ENCODE results near the gene DCUN1D2. TPM values are rescaled to one million over a fixed set of nuclear protein-coding genes. Genes with fewer than 3 reads are reported as not detected.

The DCUN1D2 gene
- polyA plus RNA-seq, 3 donors: 3.1 to 16.7 (median 6.1) TPM

GRCh38 chr13:113448545-113448884 is 42.0 kb downstream of the DCUN1D2 start:
- no peak for DNase-seq
- Histone ChIP-seq H3K9me3 (replicated peaks in 1 of 2; ENCODE audit: control insufficient read depth in 1 of 2, insufficient read depth in 1 of 2, low read length in 2 of 2) (peaks cover 0 to 4% of the 10 kb centered on the region in 2 donors), H3K4me1 (ENCODE audit: control insufficient read depth in 1 of 2, insufficient read depth in 2 of 2, low read length in 2 of 2) (no peaks in the 10 kb centered on the region), H3K27ac (ENCODE audit: low read depth in 1 of 2, low read length in 2 of 2) (no peak overlapping the region), H3K79me2 (ENCODE audit: insufficient read depth, low read length) (no peaks in the 10 kb centered on the region), H2AFZ (ENCODE audit: insufficient read depth, low read depth, low read length, poor library complexity, severe bottlenecking) (no peak overlapping the region), H3K4me2 (replicated peaks; ENCODE audit: extremely low read depth, low read length, poor library complexity, severe bottlenecking) (no peak overlapping the region), H3K9ac (ENCODE audit: insufficient read depth, low read length, poor library complexity, severe bottlenecking) (no peak overlapping the region), H3K27me3 (ENCODE audit: control insufficient read depth in 2 of 2, insufficient read depth in 2 of 2, low read length in 2 of 2) (no peaks in the 10 kb centered on the region), H4K20me1 (ENCODE audit: insufficient read depth, low read length) (no peaks in the 10 kb centered on the region), H3K4me3 (replicated peaks in 1 of 3; ENCODE audit: low read depth in 2 of 3, low read length in 3 of 3) (no peak overlapping the region), H3K36me3 (replicated peaks in 1 of 2; ENCODE audit: control insufficient read depth in 1 of 2, insufficient read depth in 2 of 2, low read length in 2 of 2) (peaks cover 0 to 9% of the 10 kb centered on the region in 2 donors)
- Mint-ChIP-seq H3K9me3 (peaks cover 0 to 11% (median 3%) of the 10 kb centered on the region in 7 donors), H3K27ac (peak overlapping the region in 1 of 7 donors; percentile 73), H3K4me3 (no peak overlapping the region), H3K4me1 (no peaks in the 10 kb centered on the region), H3K27me3 (ENCODE audit: low read depth in 3 of 3) (peaks cover 0 to 2% (median 0%) of the 10 kb centered on the region in 3 donors), H3K36me3 (peaks cover 5 to 20% of the 10 kb centered on the region in 2 donors)
- TF ChIP-seq, protein P1, sequence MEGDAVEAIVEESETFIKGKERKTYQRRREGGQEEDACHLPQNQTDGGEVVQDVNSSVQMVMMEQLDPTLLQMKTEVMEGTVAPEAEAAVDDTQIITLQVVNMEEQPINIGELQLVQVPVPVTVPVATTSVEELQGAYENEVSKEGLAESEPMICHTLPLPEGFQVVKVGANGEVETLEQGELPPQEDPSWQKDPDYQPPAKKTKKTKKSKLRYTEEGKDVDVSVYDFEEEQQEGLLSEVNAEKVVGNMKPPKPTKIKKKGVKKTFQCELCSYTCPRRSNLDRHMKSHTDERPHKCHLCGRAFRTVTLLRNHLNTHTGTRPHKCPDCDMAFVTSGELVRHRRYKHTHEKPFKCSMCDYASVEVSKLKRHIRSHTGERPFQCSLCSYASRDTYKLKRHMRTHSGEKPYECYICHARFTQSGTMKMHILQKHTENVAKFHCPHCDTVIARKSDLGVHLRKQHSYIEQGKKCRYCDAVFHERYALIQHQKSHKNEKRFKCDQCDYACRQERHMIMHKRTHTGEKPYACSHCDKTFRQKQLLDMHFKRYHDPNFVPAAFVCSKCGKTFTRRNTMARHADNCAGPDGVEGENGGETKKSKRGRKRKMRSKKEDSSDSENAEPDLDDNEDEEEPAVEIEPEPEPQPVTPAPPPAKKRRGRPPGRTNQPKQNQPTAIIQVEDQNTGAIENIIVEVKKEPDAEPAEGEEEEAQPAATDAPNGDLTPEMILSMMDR (IDR thresholded peaks at IDR 0.05): no peak
- 85% methylated on average over 5 of the region's 6 CpGs for WGBS (ENCODE audit: insufficient coverage)
- intact Hi-C loops (cut with micrococcal nuclease): no loop called here

DNA sequence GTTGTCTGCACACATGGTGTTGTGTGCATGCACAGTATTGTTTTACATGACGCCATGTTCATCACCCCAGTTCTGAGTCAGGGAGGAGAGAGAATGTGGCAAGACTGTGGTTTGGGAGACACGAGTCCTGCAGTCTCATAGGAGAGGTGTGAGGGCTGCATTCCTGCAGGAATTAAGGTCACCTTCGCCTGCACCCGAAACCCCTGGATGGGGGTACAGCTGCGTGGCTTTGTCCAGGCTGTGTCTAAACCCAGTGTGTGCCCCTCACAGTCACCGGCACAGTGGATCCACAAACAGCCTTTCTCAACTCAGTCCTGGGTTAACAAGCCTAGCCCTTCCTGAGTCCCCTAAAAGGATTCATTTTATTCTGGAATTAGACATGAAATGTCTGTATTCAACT is 42.9 kb downstream of the DCUN1D2 start:
- H3K9ac ChIP-seq (ENCODE audit: insufficient read depth, low read length, poor library complexity, severe bottlenecking): no peak overlapping the region
- Mint-ChIP-seq H3K9me3 (peaks cover 3 to 14% (median 8%) of the 10 kb centered on the region in 7 donors), H3K4me3 (no peak overlapping the region), H3K36me3 (peaks cover 4 to 17% of the 10 kb centered on the region in 2 donors), H3K27me3 (ENCODE audit: low read depth in 3 of 3) (peaks cover 0 to 2% (median 0%) of the 10 kb centered on the region in 3 donors), H3K27ac (no peak overlapping the region), H3K4me1 (no peaks in the 10 kb centered on the region)
- no peaks in the 10 kb centered on the region for H3K79me2 ChIP-seq (ENCODE audit: insufficient read depth, low read length)
- H3K4me3 ChIP-seq (replicated peaks in 1 of 3; ENCODE audit: low read depth in 2 of 3, low read length in 3 of 3): no peak overlapping the region
- peaks cover 0 to under 1% of the 10 kb centered on the region in 2 donors for H3K36me3 ChIP-seq (replicated peaks in 1 of 2; ENCODE audit: control insufficient read depth in 1 of 2, insufficient read depth in 2 of 2, low read length in 2 of 2)
- no peak overlapping the region for H2AFZ ChIP-seq (ENCODE audit: insufficient read depth, low read depth, low read length, poor library complexity, severe bottlenecking)
- H3K4me2 ChIP-seq (replicated peaks; ENCODE audit: extremely low read depth, low read length, poor library complexity, severe bottlenecking): no peak overlapping the region
- no peaks in the 10 kb centered on the region for H3K27me3 ChIP-seq (ENCODE audit: control insufficient read depth in 2 of 2, insufficient read depth in 2 of 2, low read length in 2 of 2)
- H4K20me1 ChIP-seq (ENCODE audit: insufficient read depth, low read length): no peaks in the 10 kb centered on the region
- H3K9me3 ChIP-seq (replicated peaks in 1 of 2; ENCODE audit: control insufficient read depth in 1 of 2, insufficient read depth in 1 of 2, low read length in 2 of 2): peaks cover 2 to 4% of the 10 kb centered on the region in 2 donors
- 80% methylated on average over 5 of the region's 6 CpGs for WGBS (ENCODE audit: insufficient coverage)
- no peak overlapping the region for H3K27ac ChIP-seq (ENCODE audit: low read depth in 1 of 2, low read length in 2 of 2)
- DNase-seq: no peak
- TF ChIP-seq, protein P1 (IDR thresholded peaks at IDR 0.05): no peak
- H3K4me1 ChIP-seq (ENCODE audit: control insufficient read depth in 1 of 2, insufficient read depth in 2 of 2, low read length in 2 of 2): no peaks in the 10 kb centered on the region
- intact Hi-C loops (cut with micrococcal nuclease): no loop called here
